KG1 (cell line): ENCODE data around the gene ADARB2.
"Not testable (repeated sequence)": the region's sequence is repeated elsewhere in the genome, so short reads cannot be mapped to it uniquely, and the experiment has no call there.

ENCODE experiments used
- DNase-seq: peaks from one replicate; lab custom pipeline; 2025; lab: John Stamatoyannopoulos, UW

Gene ADARB2

DNA sequence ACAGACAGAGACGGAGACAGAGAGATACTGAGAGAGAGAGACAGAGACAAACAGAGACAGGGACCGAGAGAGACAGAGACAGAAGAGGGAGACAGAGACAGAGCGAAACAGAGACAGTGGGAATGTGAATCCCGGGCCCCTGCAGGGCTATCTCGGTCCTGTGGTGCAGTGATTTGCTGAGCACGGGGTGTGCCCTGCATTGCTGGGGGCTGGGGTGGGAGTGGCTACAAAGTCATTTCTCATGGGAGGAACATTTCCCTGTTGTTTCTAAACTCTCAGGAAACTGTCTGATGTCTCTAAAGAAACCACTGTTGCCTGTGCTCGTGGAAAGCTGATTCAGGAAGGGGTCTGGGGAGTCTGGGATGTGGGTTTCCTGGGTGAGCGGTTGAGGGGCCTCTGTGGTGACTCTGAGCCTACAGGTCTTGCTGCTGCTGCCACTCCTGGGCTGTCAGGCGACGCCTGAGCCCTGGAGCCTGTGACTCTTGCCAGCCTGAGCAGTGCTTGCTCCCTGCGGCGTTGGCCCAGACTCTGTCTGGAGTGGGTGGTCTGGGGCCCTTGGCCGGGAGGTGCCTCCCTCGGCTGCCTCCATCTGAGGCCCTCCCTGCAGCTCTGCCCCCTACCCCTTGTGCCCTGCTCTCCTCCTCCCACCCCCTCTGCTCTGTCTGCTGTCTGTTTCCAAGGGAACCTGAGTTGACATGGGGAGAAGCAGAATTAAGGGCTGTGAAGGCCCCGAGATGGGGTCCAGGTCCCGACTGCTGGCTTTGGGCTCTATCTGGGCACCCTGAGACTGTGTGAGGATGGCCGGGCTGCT, 389.2 kb downstream of the ADARB2 start:
- DNase-seq = no peak

DNA sequence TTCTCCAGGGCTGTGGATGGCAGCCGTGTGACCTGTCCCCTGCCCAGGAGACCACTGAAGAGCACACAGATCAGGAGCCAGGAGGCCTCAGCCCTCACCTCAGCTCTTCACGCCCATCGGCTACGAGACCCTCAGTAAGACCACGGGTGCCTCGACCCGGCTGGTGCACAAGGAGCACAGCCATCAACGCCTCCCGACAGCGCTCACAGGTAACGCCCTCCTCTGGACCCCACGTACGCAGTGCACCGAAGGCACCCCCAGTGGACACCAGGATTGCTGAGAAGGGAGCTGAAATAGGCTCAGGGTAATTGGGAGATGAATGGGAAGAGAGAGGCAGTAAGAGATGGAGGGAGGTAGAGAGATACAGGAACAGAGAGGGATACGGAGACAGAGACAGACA, 389.8 kb downstream of the ADARB2 start:
- no peak for DNase-seq

DNA sequence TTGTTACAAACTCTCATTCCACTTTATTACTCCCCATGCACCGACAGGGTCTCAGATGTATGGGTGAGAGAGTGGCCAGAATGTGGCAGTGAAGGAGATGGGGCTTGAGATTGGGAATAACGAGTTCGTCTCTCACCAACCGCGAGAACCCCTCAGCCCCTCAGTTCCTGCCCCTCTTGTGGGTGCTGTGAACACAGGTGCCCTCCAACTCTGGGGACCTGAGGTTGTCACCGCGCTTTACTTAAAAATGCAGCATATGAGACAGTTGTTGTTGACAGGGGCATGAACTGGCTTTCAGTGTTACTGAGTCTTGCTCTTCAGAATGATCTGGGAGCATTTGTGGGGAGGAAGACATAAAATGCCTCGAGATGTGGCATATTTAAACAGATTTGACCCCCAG, 391.1 kb downstream of the ADARB2 start:
- no peak for DNase-seq

DNA sequence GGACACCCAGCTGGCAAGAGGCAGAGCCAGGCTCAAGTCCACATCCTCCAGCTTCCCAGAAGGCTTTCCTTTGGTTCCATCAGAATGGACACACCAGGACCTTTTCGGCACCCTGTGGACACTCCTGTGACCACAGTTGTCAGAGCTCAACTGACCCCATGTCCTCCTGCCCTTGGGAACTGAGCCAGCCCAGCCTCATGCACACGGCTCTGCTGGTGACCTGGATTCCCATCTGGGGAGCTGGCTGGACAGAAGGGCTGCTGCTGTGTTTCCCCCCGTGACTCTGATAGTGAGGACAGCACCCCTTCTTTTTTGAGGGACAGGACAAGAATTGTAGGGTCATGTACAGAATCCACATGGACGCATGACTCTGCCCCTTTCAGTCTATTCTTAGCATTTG, 392.0 kb downstream of the ADARB2 start:
- no peak for DNase-seq

DNA sequence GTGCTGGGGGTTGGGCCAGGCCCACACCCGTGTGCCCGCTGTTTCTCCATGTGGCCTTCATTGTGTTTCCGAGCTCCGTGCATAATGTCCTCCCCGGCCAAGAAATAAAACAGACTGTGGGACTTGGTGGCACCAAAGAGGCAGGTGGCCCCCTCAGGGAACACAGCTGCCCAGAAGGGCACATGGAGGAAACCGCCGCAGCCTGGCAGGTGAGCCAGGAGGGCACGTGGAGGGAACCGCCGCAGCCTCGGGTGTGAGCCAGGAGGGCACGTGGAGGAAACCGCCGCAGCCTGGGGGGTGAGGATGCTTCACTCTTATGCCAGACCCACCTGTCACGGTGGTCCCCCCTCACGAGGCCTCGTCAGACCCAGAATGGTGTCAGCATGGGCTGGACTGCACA, 392.5 kb downstream of the ADARB2 start:
- no peak for DNase-seq

DNA sequence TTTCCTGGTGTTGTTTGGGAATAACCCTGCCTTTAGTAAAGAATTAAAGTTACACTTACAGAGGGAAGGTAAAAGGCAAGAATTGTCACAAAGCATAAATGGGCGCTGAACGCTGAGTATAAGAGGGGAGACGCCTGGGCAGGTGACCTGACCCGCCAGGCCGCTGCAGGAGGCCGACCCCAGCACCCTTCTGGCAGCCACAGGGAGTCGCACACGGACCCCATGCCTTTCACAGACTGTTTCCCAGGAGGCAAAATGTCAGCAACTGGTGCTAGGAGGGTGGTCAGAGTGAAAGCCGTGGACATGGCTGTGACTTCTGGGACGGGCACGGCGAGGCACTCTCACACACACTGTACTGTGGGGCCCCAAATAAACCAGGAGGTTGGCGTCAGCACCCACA, 392.9 kb downstream of the ADARB2 start:
- no peak for DNase-seq

DNA sequence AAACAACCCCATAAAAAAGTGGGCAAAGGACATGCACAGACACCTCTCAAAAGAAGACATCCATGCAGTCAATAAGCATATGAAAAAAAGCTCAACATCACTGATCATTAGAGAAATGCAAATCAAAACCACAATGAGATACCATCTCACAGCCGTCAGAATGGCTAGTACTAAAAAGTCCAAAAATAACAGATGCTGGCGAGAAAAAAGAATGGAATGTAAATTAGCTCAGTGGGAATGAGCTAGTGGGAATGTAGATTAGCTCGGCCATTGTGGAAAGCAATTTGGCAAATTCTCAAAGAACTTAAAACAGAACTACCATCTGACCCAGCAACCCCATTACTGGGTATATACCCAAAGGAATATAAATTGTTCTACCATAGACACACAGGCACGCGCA, 394.1 kb downstream of the ADARB2 start:
- DNase-seq = no peak

DNA sequence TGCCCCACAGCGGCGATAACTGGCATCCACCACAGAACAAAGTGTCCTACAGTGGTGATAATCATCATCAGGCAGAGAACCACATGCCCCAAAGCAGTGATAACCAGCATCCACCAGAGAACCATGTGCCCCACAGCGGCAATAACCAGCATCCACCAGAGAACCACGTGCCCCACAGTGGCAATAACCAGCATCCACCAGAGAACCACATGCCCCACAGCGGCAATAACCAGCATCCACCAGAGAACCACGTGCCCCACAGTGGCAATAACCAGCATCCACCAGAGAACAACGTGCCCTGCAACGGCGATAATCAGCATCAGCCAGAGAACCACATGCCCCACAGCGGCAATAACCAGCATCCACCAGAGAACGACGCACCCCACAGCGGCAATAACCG, 396.3 kb downstream of the ADARB2 start:
- not testable (repeated sequence) for DNase-seq

DNA sequence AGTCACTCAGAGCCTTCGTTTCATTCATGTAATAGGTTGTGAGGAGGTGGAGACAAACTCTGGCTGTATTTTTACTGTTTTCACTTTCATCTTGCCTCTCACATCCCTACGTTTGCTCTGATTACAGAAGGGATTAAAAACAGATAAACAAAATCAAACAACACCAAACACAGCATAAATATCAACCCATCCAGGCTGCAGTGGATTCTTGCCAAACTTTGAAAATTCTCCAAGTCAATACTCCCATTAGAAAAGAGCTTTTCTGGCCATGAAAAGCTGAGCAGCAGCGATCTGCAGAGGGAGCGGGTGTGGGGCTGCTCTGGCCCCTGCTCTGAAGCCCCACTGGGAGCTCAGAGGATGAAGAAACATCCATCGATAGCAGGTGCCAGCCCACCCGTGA, 397.9 kb downstream of the ADARB2 start:
- DNase-seq = no peak

DNA sequence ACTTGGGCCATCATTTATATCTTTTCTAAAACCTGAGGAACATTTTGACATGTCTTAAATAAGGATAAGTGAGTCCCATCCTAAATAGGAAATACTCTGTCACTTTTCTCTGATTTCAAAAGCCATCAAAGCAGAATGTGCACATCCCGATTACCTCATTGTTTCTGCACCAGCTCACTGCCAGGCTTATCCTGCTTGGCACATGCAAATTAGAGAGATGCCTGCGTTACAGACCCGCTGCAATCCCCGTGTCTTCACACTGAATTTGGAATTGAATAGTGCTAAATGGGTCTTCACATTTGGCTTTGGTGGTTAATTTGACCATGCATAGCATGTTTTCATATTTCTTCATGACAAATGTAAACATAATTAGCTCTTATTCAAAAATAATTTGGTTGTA, 401.7 kb downstream of the ADARB2 start:
- no peak for DNase-seq

DNA sequence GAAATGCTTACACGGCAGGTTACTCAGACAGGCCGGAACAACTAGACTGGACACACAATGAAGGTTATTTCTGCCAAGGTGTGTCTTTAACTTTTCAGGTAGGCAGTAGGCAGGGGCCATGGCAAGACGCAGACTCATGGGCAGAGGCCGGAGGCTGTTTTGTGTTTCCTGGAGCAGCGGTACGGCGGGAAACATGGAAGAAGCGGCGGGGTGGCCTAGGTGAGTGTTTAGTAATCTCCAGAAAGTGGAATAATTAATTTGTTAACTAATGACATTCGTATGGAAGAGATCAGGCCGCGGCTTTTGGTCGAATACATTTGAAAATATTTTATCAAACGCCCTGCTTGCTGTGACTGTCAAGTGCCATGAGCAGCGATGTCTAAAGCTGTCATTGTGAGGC, 403.3 kb downstream of the ADARB2 start:
- DNase-seq = no peak

DNA sequence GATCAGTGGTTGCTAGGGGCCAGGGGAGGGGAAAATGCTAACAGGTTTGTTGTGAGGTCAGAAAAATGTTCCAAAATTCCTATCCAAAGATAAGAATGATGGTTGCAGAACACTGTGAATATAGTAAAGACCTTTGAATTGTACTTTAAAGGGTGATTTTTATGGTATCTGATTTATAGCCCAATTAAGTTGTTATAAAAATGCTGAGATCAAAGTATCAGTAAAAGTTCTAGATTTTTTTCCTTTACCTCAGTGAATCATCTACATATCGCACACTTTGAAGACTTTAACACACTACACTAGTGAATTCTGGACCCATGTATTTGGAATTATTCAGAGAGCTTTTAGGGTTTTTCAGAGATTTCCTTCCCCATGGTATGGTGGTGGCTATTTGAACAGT, 405.8 kb downstream of the ADARB2 start:
- no peak for DNase-seq

DNA sequence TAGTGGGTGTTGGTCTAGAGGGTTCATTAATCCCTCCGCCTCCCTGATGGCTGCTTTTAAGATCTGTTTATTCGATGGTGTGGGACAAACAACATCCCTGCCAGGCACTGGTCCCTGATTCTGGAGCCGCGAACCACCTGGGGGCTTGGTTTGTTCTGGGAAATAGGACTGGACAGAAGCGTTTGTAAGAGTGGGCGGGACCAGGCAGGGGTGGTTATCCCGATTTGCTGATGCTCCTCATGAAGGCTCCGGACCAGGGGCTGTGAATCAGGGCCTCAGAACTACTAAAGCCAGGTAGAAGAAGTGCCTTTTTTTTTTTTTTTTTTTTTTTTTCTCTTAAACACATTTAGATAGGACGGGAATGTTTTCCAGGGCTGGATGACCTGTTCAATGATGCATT, 407.7 kb downstream of the ADARB2 start:
- no peak for DNase-seq

DNA sequence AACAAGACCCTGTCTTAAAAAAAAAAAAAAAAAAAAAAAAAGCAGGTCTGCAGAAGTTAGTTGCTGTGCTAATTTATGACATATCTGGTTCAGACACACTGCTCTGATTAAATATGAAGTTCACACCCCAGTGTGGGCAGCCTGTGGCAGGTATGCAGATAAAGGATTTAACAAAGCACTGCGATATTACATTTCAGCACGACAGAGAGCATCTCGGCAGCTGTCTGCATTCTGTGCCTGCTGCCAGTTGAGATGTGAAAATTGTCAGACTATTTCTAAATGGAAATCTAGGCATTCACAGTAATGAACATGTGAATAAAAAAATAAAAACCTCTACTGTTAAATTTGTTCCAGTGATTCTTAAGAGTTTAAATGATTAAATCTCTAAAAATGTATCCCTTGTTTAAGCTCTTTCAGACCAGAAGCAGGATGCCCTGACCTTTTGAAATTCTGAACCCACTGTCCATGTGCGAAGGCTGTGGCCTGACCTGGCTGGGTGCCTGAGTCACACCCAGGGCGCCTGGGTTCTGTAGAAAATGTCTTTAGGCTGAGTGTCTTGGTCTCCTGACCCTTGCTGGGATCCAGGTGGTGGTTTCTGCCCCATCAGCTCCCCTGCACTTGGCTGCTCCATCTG, 408.2 kb downstream of the ADARB2 start:
- no peak for DNase-seq

DNA sequence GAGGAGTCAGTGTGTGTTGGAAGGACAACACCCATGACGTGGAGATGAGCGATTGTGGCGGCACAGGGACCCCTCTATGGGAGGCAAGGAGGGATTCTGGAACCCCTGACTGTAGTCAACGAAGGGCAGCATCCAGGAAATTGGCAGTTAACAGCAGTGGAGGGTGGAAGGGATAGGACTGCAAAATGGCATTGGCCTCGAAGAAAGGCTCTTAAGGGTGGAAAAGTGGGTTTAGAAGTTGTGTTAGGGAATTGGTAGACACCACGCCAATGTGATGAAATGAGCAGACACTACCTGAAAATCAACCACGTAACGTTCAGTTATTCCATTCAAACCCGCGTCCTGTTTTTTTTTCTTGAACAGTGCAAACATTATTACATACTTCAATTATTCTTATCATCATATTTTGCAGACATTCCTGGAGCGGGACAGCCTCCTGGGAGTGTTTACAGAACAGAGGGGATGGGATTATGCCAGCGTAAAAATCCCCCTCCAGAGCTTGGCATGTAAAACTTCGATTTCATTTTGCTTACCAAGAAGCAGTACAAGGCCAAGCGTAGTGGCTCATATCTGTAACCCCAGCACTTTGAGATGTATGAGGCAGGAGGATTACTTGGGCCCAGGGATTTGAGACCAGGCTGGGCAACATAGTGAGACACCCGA, 409.0 kb downstream of the ADARB2 start:
- no peak for DNase-seq

DNA sequence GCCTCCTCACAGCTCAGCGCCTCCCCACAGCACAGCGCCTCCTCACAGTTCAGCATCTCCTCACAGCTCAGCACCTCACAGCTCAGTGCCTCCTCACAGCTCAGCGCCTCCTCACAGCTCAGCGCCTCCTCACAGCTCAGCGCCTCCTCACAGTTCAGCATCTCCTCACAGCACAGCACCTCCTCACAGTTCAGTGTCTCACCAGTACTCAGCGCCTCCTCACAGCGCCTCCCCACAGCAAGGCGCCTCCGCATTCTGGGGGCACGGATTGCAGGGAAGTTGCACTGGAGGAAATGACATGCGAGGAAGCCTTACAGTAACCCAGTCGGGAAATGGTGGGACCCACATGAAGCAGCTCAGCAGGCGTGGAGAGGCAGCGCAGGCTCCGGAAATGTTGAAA, 409.6 kb downstream of the ADARB2 start:
- no peak for DNase-seq

DNA sequence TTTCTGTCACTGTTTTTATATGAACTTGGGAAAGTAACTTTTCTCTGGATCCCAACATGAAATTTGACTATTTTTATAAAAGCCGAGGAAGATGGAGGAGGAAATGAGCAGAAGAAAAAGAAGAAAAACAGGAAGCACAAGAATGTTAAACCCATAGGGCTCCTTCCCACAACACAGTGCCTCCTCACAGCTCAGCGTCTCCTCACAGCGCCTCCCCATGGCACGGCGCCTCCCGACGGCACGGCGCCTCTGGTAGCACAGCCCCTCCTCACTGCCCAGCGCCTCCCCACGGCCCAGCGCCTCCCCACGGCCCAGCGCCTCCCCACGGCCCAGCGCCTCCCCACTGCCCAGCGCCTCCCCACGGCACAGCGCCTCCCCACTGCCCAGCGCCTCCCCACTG, 410.8 kb downstream of the ADARB2 start:
- not testable (repeated sequence) for DNase-seq

DNA sequence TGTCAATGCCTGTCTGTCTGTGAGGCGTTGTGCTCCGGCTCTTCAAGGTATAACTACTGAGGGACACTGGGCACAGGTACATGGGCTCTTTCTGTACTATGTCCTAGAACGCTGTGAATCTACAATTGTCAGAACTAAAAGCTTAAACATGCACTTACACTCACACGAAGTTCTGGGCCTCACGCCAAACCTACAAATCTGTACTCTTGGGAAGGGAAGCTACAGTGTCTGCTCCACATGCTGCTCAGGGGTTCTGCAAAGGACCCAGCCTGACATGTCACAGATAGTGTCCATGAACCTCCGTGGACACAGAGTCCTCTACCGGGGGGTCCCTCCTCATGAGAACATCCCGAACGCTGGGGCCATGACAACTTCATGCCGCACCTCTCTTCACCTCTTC, 412.4 kb downstream of the ADARB2 start:
- no peak for DNase-seq

DNA sequence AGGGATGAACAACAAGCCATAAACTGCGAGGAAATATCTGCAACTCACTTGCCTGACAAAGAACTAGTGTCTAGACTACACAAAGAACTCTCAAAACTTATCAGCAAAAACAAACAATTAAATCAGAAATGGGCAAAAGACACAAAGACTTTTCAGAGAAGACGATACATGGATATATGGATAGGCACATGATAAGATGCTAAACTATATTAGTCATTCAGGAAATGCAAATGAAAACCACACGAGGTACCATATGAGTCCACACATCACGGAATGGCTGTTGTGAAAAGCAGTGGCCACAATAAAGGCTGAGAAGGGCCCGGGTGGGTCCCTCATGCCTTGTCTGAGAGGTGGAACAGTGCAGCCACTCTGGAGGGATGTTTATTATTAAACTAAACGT, 413.4 kb downstream of the ADARB2 start:
- no peak for DNase-seq

DNA sequence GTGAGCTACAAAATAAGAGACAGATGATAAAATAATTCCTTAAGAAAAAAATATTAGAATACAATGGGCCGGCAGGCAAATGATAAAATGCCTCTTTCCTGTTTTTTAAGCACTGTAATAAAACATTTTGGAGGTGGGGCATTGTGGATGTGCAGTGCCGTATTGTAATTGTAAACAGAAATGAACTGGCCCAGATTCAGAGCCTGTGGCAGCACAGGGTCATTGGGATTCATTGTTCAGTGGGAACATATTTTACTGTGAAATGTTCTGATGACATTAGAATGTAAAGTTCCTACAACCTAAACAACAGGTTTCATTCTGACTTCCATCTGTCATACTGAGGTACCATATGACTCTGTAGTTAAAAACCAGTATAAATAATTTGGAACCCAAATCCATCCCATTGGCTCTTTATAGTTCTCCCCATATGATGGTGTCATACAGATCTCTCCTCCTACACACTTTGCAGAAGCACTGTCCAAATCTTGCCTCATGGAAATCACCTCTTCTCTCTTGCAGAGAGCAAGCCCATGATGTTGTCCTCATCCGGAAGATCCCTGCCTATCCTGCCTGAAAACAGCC, 416.5 kb downstream of the ADARB2 start:
- DNase-seq = no peak

DNA sequence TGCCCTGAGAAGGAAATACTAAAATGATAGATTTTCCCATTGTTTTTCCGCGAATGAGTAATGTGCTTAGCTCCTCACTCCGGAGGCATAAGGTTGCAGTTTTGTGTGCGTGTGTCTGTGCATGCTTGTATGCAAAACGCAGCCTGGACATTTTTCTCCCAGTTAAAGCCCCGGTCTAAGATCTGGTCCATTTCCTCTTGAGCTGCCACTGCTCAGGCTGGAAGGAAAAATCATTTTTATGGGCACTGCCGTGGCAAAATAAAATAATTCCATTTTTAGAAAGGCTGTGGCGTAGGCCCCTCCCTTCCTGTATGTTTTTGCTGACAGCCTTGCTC, 420.5 kb downstream of the ADARB2 start:
- DNase-seq = no peak

DNA sequence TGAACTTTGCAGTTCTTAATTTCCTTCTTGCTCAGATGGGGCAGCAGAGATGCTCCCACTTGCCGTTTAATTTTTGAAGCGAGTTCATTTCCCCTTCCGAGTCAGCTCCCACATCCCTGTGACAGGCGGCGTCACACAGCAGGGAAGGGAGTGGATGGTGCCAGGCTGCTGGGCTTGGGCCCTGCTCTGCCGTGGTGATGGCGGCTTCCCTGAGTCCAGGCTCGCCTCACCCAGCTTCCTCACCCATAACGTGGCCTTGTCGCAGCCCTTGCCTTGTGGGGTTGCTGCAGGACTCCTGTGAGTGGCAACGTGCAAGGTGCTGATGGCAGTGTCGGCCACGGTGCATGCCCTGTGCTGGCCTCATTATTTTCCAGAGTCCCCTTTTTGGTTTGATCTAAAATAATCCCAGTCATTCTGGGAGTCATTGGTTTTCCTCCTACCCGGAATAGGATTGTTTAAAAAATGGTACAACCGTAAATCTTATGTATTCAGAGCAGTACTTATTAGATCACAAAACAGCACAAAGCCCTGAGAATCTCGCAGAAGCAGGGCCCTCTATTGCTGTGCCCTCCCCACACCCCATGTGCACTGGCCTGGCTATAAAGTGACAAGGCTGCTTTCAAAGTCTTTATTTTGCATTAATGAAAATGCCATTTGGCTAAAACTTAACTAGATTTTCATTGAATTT, 421.1 kb downstream of the ADARB2 start:
- no peak for DNase-seq

DNA sequence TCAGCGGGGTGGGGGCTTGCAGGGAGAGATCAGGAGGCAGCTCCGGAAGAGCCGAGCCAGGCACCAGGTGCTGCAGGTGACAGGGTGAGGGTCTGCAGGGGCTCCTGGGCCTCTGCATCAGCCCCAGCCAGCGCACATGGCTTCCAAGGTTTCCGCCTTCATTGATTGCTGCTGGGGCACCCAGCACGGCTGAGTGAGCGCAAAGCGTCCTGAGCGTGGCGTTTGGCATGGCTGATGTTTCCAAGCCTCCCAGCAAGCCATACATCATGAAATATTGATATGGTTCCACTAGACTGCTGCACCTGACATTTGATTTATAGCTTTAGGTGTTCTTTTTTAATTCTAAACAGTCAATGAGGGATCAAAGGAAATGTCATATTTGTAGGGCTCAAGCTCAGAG, 422.1 kb downstream of the ADARB2 start:
- DNase-seq = no peak
